ENCODE data around the gene TNNI3.

- no peak for TF ChIP-seq NR3C1 (CRISPR knock-in tag; conservative IDR thresholded peaks at IDR 0.05; ENCODE audit: low read depth)
- TF ChIP-seq HMGXB4 (CRISPR knock-in tag; IDR thresholded peaks at IDR 0.05) = no peak
- no peak for TF ChIP-seq TCF7 (CRISPR knock-in tag; IDR thresholded peaks at IDR 0.05; ENCODE audit: low read depth)
- no peak for TF ChIP-seq AFF4 (CRISPR knock-in tag; IDR thresholded peaks at IDR 0.05; ENCODE audit: borderline replicate concordance)
- no peak for TF ChIP-seq NFYB (CRISPR knock-in tag; conservative IDR thresholded peaks at IDR 0.05; ENCODE audit: low read depth)
- TF ChIP-seq CTCF (IDR thresholded peaks at IDR 0.05) = peak; percentile 22; the same call in 1 of the 2 replicates
- no peak for TF ChIP-seq MXD4 (CRISPR knock-in tag; IDR thresholded peaks at IDR 0.05; ENCODE audit: borderline replicate concordance)
- TF ChIP-seq ARID4B (CRISPR knock-in tag; IDR thresholded peaks at IDR 0.05; ENCODE audit: borderline replicate concordance) = no peak
- TF ChIP-seq MLX (CRISPR knock-in tag; IDR thresholded peaks at IDR 0.05) = no peak
- TF ChIP-seq NFATC4 (CRISPR knock-in tag; IDR thresholded peaks at IDR 0.05) = no peak
- TF ChIP-seq MAX (CRISPR knock-in tag; IDR thresholded peaks at IDR 0.05) = no peak
- TF ChIP-seq ZNF121 (CRISPR knock-in tag; IDR thresholded peaks at IDR 0.05) = no peak
- TF ChIP-seq FOXK1 (CRISPR knock-in tag; IDR thresholded peaks at IDR 0.05) = 0 out of 2 replicates have a peak, but pooled peaks have one; percentile 13
- TF ChIP-seq TP53 (CRISPR knock-in tag; IDR thresholded peaks at IDR 0.05) = no peak
Measured at GRCh38 chr19:55165952-55166529, 8.5 kb upstream of the TNNI3 start.

All from WTC11 (cell line).